Stomach (tissue), 9 donors: Measurements from ENCODE around the gene FLCN. TPM values are rescaled to one million over a fixed set of nuclear protein-coding genes. Genes with fewer than 3 reads are reported as not detected.
A peak's percentile ranks its signal among the peaks of the same experiment; 100 is the strongest.

Source experiments
- DNase-seq, 2 donors: peaks; one replicate each; pipeline versions ENCODE4 v3.0.0 to v3.0.0-alpha.2; 2013 to 2019
- H3K27ac ChIP-seq, 5 donors: fragments of 200-600 bp in 4 of 5; sonication (generic) in 4 of 5; one replicate each; pipeline ENCODE4 v1.5.1; 2013 to 2019; ENCODE audit warnings: mild to moderate bottlenecking in 1 of 5, moderate library complexity in 1 of 5
- H3K27me3 ChIP-seq, 3 donors: fragments of 200-600 bp; sonication (generic); one replicate each; pipeline ENCODE4 v1.5.1; 2017 to 2019; ENCODE audit warnings: mixed run types in 1 of 3
- H3K36me3 ChIP-seq, 4 donors: fragments of 200-600 bp; sonication (generic); 1 replicate in 3 of 4; 2 replicates in 1 of 4; pipeline ENCODE4 v1.5.1; 2016 to 2019
- H3K4me1 ChIP-seq, 4 donors: fragments of 200-600 bp; sonication (generic); one replicate each; pipeline ENCODE4 v1.5.1; 2016 to 2019
- H3K4me3 ChIP-seq, 4 donors: fragments of 200-600 bp; sonication (generic) in 3 of 4; one replicate each; pipeline ENCODE4 v1.5.1; 2016 to 2019; ENCODE audit warnings: mild to moderate bottlenecking in 1 of 4
- H3K9me3 ChIP-seq, 4 donors: fragments of 200-600 bp; sonication (generic); one replicate each; pipeline ENCODE4 v1.5.1; 2016 to 2019
- CTCF ChIP-seq, 7 experiments: fragments of 450-650 bp in 4 of 7; fragments of 200-600 bp in 3 of 7; sonication (generic) in 3 of 7; IDR thresholded peaks; one replicate each; pipeline ENCODE4 v1.5.1; 2016 to 2019; ENCODE audit warnings: antibody characterized with exemption in 7 of 7, control low read depth in 2 of 7, mild to moderate bottlenecking in 1 of 7
- EP300 ChIP-seq: sonication (generic); formaldehyde crosslinking; IDR thresholded peaks from one replicate; pipeline ENCODE4 v1.6.1; 2017; ENCODE audit warnings: antibody characterized with exemption
- POLR2A ChIP-seq, 4 donors: fragments of 450-650 bp; IDR thresholded peaks; one replicate each; pipeline ENCODE4 v1.6.1; 2016; ENCODE audit warnings: antibody characterized with exemption in 4 of 4, control low read depth in 2 of 4, mild to moderate bottlenecking in 1 of 4, moderate library complexity in 1 of 4
- POLR2AphosphoS5 ChIP-seq, 3 donors: sonication (generic); formaldehyde crosslinking; IDR thresholded peaks; one replicate each; pipeline ENCODE4 v1.6.1; 2016; ENCODE audit warnings: antibody characterized with exemption in 3 of 3
- WGBS, 5 donors: extraction: QIAGEN DNeasy Blood & Tissue Kit in 3 of 5; methylation state at CpG; one replicate each; pipeline versions ENCODE4 v1.1.5 to v1.1.7; 2013 to 2018; 5-methylcytosine and 5-hydroxymethylcytosine counted together
- intact Hi-C: fragments of 100-400 bp; cut with DNase I; formaldehyde crosslinking; loops from one replicate; pipeline ENCODE4 v1.15.1; 2023; ENCODE audit warnings: low total_unique reads
- polyA plus RNA-seq, 3 donors: library from polyadenylated mRNA; stranded (reverse); fragments of 200-250 nt; gene quantifications; one replicate each; pipeline ENCODE4 v1.2.3, GENCODE V29; 2013
- total RNA-seq, 5 donors: library from RNA; depleted of rRNA; stranded (reverse); fragments of >200 nt; gene quantifications; one replicate each; pipeline versions ENCODE4 v1.1.0 to v1.2.3, GENCODE V29; 2014 to 2016
- donor health status: healthy with polysubstance abuse.
- donor health status: Bipolar disorder and iron deficiency.
- donor health status: healthy.

FLCN gene
- total and polyA plus RNA-seq, 8 donors: 6.9 to 378 (median 41.9) TPM

GRCh38 chr17:17171186-17171585 is 65.8 kb downstream of the FLCN start:
- intact Hi-C loops: no loop called here
- 78 to 86% (median 84%) methylated on average over 7 of the region's 7 CpGs for WGBS, 5 donors
- no peak for TF ChIP-seq CTCF (IDR thresholded peaks at IDR 0.05)
- no peak for TF ChIP-seq POLR2A (IDR thresholded peaks at IDR 0.05)
- no peak for TF ChIP-seq POLR2AphosphoS5 (IDR thresholded peaks at IDR 0.05)
- no peak for TF ChIP-seq EP300
- no peak for DNase-seq
- no peaks in the 10 kb centered on the region for H3K9me3 ChIP-seq
- H3K4me1 ChIP-seq: no peaks in the 10 kb centered on the region
- H3K4me3 ChIP-seq: no peak overlapping the region
- H3K27ac ChIP-seq: peak overlapping the region in 1 of 5 donors; percentile 6
- H3K36me3 ChIP-seq: peaks cover 75 to 100% (median 99%) of the 10 kb centered on the region in 4 donors
- no peaks in the 10 kb centered on the region for H3K27me3 ChIP-seq

GRCh38 chr17:17170346-17170985 is 66.5 kb downstream of the FLCN start:
- TF ChIP-seq POLR2AphosphoS5 (IDR thresholded peaks at IDR 0.05): no peak
- TF ChIP-seq CTCF (IDR thresholded peaks at IDR 0.05): no peak
- no peak for TF ChIP-seq POLR2A (IDR thresholded peaks at IDR 0.05)
- no peak for TF ChIP-seq EP300
- DNase-seq: no peak
- Histone ChIP-seq H3K4me1 (no peaks in the 10 kb centered on the region), H3K9me3 (no peaks in the 10 kb centered on the region), H3K4me3 (no peak overlapping the region), H3K36me3 (peaks cover 74 to 100% (median 99%) of the 10 kb centered on the region in 4 donors), H3K27me3 (no peaks in the 10 kb centered on the region), H3K27ac (peak overlapping the region in 1 of 5 donors; percentile 6)
- WGBS, 5 donors: 64 to 74% (median 71%) methylated on average over 9 of the region's 9 CpGs
- intact Hi-C loops: no loop called here

GRCh38 chr17:17169396-17169795 is 67.6 kb downstream of the FLCN start:
- Histone ChIP-seq H3K27me3 (no peaks in the 10 kb centered on the region), H3K36me3 (peaks cover 73 to 100% (median 99%) of the 10 kb centered on the region in 4 donors), H3K4me3 (no peak overlapping the region), H3K4me1 (no peaks in the 10 kb centered on the region), H3K27ac (no peak overlapping the region), H3K9me3 (no peaks in the 10 kb centered on the region)
- no peak for DNase-seq
- WGBS, 5 donors: 86 to 89% (median 88%) methylated on average over 4 of the region's 4 CpGs
- TF ChIP-seq POLR2AphosphoS5 (IDR thresholded peaks at IDR 0.05): no peak
- TF ChIP-seq EP300: no peak
- no peak for TF ChIP-seq CTCF (IDR thresholded peaks at IDR 0.05)
- no peak for TF ChIP-seq POLR2A (IDR thresholded peaks at IDR 0.05)
- intact Hi-C loops: no loop called here

DNA sequence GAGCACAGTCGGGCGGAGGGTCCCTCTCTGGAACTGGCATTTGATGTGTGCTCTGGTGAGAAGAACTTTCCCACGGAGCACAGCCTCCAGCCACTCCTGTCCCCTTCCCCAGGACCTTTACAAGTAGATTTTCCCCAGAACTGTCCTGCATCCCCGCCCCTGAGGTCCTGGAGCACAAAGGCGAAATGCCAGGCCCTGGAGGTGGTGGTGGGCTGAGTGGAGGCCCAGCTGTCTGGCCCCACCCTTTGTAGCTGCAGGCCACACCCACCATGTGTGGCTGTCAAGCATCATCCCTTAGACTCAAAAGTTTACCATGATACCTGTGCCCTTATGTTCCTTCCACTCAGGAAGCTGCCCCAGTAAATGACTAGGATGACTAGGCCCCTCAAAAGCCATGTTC is 68.6 kb downstream of the FLCN start:
- Histone ChIP-seq H3K4me1 (no peaks in the 10 kb centered on the region), H3K4me3 (no peak overlapping the region), H3K36me3 (peaks cover 70 to 100% (median 99%) of the 10 kb centered on the region in 4 donors), H3K27ac (no peak overlapping the region), H3K9me3 (no peaks in the 10 kb centered on the region), H3K27me3 (no peaks in the 10 kb centered on the region)
- no peak for TF ChIP-seq POLR2A (IDR thresholded peaks at IDR 0.05)
- no peak for TF ChIP-seq CTCF (IDR thresholded peaks at IDR 0.05)
- no peak for TF ChIP-seq EP300
- TF ChIP-seq POLR2AphosphoS5 (IDR thresholded peaks at IDR 0.05): no peak
- no peak for DNase-seq
- intact Hi-C loops: no loop called here
- 90 to 93% (median 93%) methylated on average over 5 of the region's 5 CpGs for WGBS, 5 donors
